Naive thymus-derived CD8-positive, alpha-beta T cell (primary cell): ENCODE results near the gene FCHSD1. TPM values are rescaled to one million over a fixed set of nuclear protein-coding genes. Genes with fewer than 3 reads are reported as not detected.

Experiments used
- ATAC-seq, 2 donors: fragments of 150-1000 bp; cut with Tn5 transposase in 1 of 2; sonication (Bioruptor Pico), chemical (Tn5 transposase) in 1 of 2; 1 replicate in 1 of 2; 2 replicates in 1 of 2; pipeline ENCODE4 v1.10.0; 2021; ENCODE audit warnings: mild to moderate bottlenecking in 2 of 2, moderate library complexity in 2 of 2
- POLR2A ChIA-PET: fragments of 350-600 bp; sonication (Branson Sonifier 250); formaldehyde crosslinking; loops from one replicate; lab custom pipeline; 2021; ENCODE audit warnings: antibody characterized with exemption; lab: Charles Lee
- DNase-seq, 10 donors: peaks; one replicate each; pipeline versions ENCODE4 v3.0.0 to v3.0.0-alpha.2; 2020 to 2022
- H3K27ac Mint-ChIP-seq, 10 donors: one replicate each; pipeline ENCODE4 v1.8.0; 2020 to 2022; ENCODE audit warnings: mild to moderate bottlenecking in 10 of 10, mixed read lengths in 10 of 10, moderate library complexity in 4 of 10, inconsistent platforms in 1 of 10
- H3K27me3 Mint-ChIP-seq, 5 donors: one replicate each; pipeline ENCODE4 v1.8.0; 2021 to 2022; ENCODE audit warnings: mixed read lengths in 5 of 5
- H3K36me3 Mint-ChIP-seq, 3 donors: one replicate each; pipeline ENCODE4 v1.8.0; 2020 to 2022; ENCODE audit warnings: mixed read lengths in 3 of 3, mild to moderate bottlenecking in 2 of 3, inconsistent platforms in 1 of 3
- H3K4me1 Mint-ChIP-seq, 4 donors: one replicate each; pipeline ENCODE4 v1.8.0; 2021 to 2022; ENCODE audit warnings: mixed read lengths in 4 of 4
- H3K4me3 Mint-ChIP-seq, 10 donors: one replicate each; pipeline ENCODE4 v1.8.0; 2020 to 2022; ENCODE audit warnings: mild to moderate bottlenecking in 10 of 10, mixed read lengths in 10 of 10, moderate library complexity in 6 of 10, inconsistent platforms in 1 of 10
- H3K9me3 Mint-ChIP-seq, 9 donors: one replicate each; pipeline ENCODE4 v1.8.0; 2020 to 2022; ENCODE audit warnings: mixed read lengths in 9 of 9, mild to moderate bottlenecking in 3 of 9, inconsistent platforms in 1 of 9, moderate library complexity in 1 of 9
- polyA plus RNA-seq, 3 donors: library from polyadenylated mRNA; unstranded; fragments of 300-500 nt; fragmentation: Illumina TruSeq; gene quantifications; one replicate each; pipeline ENCODE4 v1.2.3, GENCODE V29; 2021
- total RNA-seq, 8 experiments: library from RNA in 2 of 8; stranded (reverse) in 2 of 8; gene quantifications; one replicate each; pipeline ENCODE4 v1.2.3 and lab custom pipeline; 2021 to 2026

Gene FCHSD1
- 100 to 1,000 TPM; 110 to 115 TPM for total RNA-seq
- polyA plus RNA-seq, result 1 to 10 TPM; 8.8 to 9.4 (median 9.3) TPM
- 65.3 to 161 (median 154) reads per million in 6 experiments for total RNA-seq (lab: John Stamatoyannopoulos, UW)

DNA sequence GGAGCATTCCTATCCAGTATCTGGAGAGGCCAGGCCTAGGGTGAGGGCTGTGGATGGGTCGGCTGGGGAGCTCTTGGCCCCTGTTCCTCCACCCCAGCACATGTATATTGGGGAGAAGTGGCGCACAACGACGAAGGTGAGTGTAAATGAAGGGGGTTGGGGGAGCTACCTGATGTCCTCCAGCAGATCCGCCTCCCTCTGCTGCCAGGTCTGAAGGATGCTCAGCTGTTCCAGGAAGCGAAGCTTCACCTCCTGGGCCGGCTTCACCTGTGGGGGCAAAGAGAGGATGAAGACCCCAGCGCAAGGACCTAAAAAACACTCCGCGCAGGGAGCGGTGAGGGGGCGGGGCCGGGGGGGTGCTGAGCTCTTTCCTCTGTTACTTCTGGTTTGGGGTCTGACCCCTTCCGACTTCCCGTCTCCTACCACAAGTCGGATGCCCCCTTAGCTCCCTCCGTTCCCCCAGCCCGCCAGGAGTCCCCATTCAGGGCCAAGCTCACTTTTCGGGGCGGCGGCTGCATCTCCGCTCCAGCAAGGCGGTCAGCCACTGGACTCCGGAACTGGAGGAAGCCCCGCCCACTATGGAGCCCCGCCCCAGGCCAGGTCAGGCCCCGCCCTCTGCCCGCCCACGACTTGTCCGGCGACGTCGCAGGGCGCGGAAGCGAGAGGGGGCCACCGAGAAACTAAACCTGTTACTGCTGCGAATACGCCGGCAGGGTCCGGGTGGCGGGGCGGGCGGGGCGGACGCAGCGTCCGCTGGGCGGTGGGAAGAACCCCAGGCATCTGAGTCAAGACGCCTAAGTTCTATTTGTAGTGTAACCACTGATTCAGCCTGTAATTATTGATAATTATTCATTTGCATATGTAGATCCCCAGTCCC lies at the start of gene FCHSD1:
TSS of gene FCHSD1 (minus strand) at position 568 of the 877 bp plus-strand sequence. CDS start at position 518, 50 bp downstream.
- POLR2A ChIA-PET, result interaction anchor here (0.7 to 7.7 kb wide), 14 partner anchors 9 to 492 kb away, joined by 3 to 107 read pairs (median 6); partner anchors contain the start of genes ARAP3, DELE1, DIAPH1 and HDAC3
- H3K4me1 Mint-ChIP-seq, result peaks cover 37 to 56% (median 44%) of the 10 kb centered on the region in 4 donors
- DNase-seq, result peak; percentile 57 to 89 (median 80)

DNA sequence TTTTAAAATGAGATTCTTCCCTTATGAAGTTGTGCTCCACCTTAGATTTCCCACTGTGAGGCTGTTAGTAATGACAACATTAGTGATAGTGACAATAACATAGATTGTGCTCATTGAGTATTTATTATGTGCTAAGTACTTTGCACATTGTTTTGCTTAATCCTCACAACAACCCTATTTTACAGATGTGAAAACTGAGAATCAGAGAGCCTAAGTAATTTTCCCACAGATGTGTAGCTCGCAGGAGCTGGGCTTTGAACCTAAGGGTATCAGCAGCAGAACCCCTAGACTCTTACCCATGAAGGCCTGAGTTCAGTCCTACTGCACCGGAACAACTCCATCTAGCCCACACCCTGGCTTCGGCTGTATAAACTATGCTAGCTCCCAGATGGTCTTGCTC lies 46.4 kb upstream of the FCHSD1 start:
- DNase-seq (no peak), ATAC-seq (no peak)
- no peaks in the 10 kb centered on the region for H3K36me3 Mint-ChIP-seq

More for the DNA sequence above, at the start of gene FCHSD1:
- peak within 1 kb of the TSS; percentile 79 to 98 (median 94) for H3K27ac Mint-ChIP-seq
- peaks cover 0 to 5% (median 0%) of the 10 kb centered on the region in 5 donors for H3K27me3 Mint-ChIP-seq
- ATAC-seq, result peak; percentile 87 to 95
- no peaks in the 10 kb centered on the region for H3K9me3 Mint-ChIP-seq
- peak within 1 kb of the TSS; percentile 67 to 97 (median 92) for H3K4me3 Mint-ChIP-seq
- H3K36me3 Mint-ChIP-seq, result peaks cover 0 to 31% (median 0%) of the 10 kb centered on the region in 3 donors

DNA sequence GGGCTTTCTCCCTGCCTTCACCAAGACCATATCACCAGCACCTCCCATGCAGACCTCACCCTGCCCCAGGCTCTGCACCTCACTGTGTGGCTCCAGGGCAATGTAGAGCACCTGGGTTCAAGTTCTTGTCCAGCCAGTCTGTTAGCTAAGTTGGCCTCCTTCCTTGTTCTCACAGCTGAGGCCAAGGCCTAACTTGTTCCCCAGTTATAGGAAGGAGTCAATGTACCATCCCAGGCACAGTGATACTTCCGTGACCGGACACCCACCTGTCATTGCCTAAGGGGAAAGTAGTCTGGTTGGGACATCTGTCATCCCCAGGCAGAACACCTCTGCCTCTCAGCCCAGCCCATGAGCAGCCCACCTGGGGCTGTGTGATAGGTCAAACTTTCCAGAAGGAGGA lies 45.2 kb upstream of the FCHSD1 start:
- Mint-ChIP-seq H3K27me3 (peaks cover 20 to 78% (median 44%) of the 10 kb centered on the region in 5 donors), H3K27ac (no peak overlapping the region), H3K36me3 (no peaks in the 10 kb centered on the region), H3K4me3 (no peak overlapping the region), H3K9me3 (no peaks in the 10 kb centered on the region), H3K4me1 (peaks cover 12 to 28% (median 24%) of the 10 kb centered on the region in 4 donors)
- POLR2A ChIA-PET, result interaction anchor here (0.9 to 1.2 kb wide), 2 partner anchors 16 to 264 kb away, joined by 3 read pairs; no protein-coding TSS in a partner anchor
- no peak for DNase-seq
- no peak for ATAC-seq

More for the DNA sequence above, 46.4 kb upstream of the FCHSD1 start:
- Mint-ChIP-seq H3K27me3 (peaks cover 22 to 68% (median 44%) of the 10 kb centered on the region in 5 donors), H3K27ac (peak overlapping the region in 1 of 10 donors; percentile 29), H3K4me1 (peaks cover 10 to 26% (median 24%) of the 10 kb centered on the region in 4 donors), H3K4me3 (no peak overlapping the region), H3K9me3 (no peaks in the 10 kb centered on the region)
- POLR2A ChIA-PET, result no interaction called here

DNA sequence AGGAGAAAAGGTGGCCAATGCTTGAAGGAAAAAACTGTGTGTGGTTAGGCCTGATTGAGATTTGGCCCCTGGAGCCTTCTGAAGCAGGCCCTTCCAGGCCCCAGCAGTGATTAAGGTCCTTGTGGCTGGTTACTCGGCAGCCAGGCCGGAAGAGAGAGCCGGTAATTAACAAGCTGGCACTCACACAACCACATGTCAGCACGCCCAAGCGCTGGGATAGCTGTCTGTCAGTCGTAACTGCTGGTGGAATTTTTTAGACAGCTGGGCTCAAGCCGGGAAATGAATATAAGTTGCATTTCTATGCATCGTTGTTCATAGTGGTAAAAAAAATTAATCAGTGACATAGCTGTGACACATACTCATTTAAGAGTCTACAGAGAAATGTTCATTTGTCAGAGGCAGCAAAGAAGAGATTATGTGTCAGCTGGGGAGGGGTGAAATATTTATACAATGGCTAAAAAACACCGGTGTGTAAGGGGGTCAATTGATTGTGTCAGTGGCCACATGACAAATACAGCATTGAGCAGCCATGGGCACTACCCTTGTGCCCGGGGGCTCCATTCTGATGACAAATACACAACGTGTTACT lies 44.5 kb upstream of the FCHSD1 start:
- H3K27me3 Mint-ChIP-seq, result peaks cover 20 to 78% (median 41%) of the 10 kb centered on the region in 5 donors
- DNase-seq (no peak), ATAC-seq (no peak)
- H3K36me3 Mint-ChIP-seq, result no peaks in the 10 kb centered on the region
- H3K27ac Mint-ChIP-seq, result no peak overlapping the region
- peaks cover 11 to 22% (median 20%) of the 10 kb centered on the region in 4 donors for H3K4me1 Mint-ChIP-seq
- H3K4me3 Mint-ChIP-seq, result no peak overlapping the region
- H3K9me3 Mint-ChIP-seq, result no peaks in the 10 kb centered on the region
- POLR2A ChIA-PET, result interaction anchor here (1.2 to 1.3 kb wide), 2 partner anchors 13 to 265 kb away, joined by 3 to 9 read pairs; no protein-coding TSS in a partner anchor

DNA sequence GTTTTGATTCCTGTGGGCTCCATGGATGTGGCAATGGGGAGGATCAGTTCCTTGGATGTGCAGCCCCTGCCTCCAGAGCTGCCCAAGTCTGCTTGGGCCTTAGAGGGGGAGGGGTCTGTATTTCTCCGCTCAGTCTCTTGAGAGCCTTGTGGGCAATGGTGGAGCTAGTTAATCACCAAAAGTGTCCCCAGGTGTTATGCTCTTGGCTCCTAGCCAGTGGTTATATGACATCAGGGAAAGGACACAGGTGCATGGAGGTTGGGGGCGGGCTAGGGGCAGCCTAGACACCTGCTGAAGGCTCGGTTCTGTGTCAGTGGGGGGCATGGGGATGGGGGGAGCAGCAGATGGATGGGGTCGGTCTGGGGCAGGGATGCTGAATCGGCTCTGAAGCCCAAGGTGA lies 43.3 kb upstream of the FCHSD1 start:
- POLR2A ChIA-PET, result interaction anchor here (1.3 to 3.8 kb wide), 3 partner anchors 11 to 266 kb away, joined by 5 to 29 read pairs (median 9); partner anchors contain the start of gene PCDH1
- Mint-ChIP-seq H3K9me3 (no peaks in the 10 kb centered on the region), H3K27me3 (peaks cover 15 to 67% (median 30%) of the 10 kb centered on the region in 5 donors), H3K4me3 (no peak overlapping the region), H3K36me3 (no peaks in the 10 kb centered on the region), H3K27ac (no peak overlapping the region), H3K4me1 (peaks cover 10 to 22% (median 19%) of the 10 kb centered on the region in 4 donors)
- ATAC-seq, result no peak
- no peak for DNase-seq

DNA sequence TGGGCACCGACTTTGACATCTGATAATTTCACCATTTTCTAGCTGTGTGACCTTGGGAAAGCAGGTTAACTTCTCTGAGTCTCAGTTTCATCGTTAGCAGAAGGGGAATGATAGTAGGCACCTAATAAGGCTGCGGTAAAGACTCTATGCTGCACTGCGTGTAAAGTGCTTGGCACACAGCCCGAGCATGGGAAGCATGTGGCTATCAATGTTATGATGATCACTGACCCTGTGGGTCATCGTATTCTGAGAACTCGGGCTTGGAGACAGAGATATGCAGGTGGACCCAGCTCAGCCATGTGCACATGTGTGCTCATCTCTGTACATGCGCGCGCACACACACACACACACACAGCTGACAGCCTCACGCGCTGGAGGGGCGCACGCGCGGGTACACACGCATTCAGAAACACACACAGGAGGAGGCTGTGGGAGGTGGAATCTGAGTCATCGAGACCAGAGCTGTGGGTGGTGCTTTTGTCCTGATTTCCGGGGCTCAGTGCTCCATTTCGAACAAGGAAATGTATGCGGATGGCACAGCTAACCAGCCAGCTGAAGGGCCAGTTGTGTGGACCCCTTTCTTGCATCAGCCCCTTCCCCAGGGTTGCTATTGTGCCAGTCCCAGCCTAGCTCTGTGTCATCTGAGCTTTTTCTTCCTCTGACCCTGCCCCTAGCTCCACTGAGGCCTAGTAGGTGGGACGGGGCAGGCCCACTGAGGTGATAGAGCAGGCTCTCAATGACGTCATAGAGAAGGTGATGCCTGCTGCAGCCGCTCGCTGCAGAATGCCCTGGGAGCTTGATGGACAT lies 41.9 kb upstream of the FCHSD1 start:
- peaks cover 7 to 54% (median 21%) of the 10 kb centered on the region in 5 donors for H3K27me3 Mint-ChIP-seq
- H3K4me1 Mint-ChIP-seq, result peaks cover 10 to 20% (median 19%) of the 10 kb centered on the region in 4 donors
- POLR2A ChIA-PET, result interaction anchor here (0.6 to 3.8 kb wide), 10 partner anchors 10 to 546 kb away, joined by 3 to 29 read pairs (median 5); partner anchors contain the start of gene PCDH1
- H3K27ac Mint-ChIP-seq, result peak overlapping the region in 8 of 10 donors; percentile 18 to 77 (median 51)
- no peaks in the 10 kb centered on the region for H3K9me3 Mint-ChIP-seq
- H3K36me3 Mint-ChIP-seq, result no peaks in the 10 kb centered on the region
- DNase-seq (peak in 3 of 10 donors; percentile 26 to 71 (median 40)), ATAC-seq (peak; percentile 52 to 59)
- H3K4me3 Mint-ChIP-seq, result peak overlapping the region in 6 of 10 donors; percentile 37 to 80 (median 73)

DNA sequence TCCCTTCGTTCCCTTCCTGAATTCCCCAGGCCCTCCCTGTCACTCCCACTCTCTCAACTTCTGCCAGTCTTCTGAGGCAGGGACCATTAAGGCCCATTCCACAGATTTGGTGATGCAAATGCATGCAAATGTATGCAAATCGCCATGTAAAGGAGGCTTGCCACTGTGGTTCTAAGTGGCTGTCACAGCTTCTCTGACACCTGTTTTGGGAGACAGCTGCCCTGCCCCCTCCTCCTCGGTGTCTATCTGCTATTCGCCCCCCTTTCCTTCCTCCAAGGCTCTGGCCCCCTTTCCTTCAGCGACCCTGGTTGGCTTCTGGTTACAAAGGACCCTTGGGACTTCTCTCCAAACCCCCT lies 41.3 kb upstream of the FCHSD1 start:
- Mint-ChIP-seq H3K36me3 (no peaks in the 10 kb centered on the region), H3K27ac (peak overlapping the region in 4 of 10 donors; percentile 14 to 72 (median 56)), H3K9me3 (no peaks in the 10 kb centered on the region), H3K27me3 (peaks cover 7 to 48% (median 18%) of the 10 kb centered on the region in 5 donors), H3K4me3 (peak overlapping the region in 9 of 10 donors; percentile 43 to 80 (median 66)), H3K4me1 (peaks cover 10 to 20% (median 19%) of the 10 kb centered on the region in 4 donors)
- POLR2A ChIA-PET, result interaction anchor here (0.6 to 3.8 kb wide), 11 partner anchors 9 to 327 kb away, joined by 3 to 29 read pairs (median 5); partner anchors contain the start of genes DELE1, GNPDA1 and PCDH1
- DNase-seq (no peak), ATAC-seq (peak in 1 of 2 donors; percentile 17)

DNA sequence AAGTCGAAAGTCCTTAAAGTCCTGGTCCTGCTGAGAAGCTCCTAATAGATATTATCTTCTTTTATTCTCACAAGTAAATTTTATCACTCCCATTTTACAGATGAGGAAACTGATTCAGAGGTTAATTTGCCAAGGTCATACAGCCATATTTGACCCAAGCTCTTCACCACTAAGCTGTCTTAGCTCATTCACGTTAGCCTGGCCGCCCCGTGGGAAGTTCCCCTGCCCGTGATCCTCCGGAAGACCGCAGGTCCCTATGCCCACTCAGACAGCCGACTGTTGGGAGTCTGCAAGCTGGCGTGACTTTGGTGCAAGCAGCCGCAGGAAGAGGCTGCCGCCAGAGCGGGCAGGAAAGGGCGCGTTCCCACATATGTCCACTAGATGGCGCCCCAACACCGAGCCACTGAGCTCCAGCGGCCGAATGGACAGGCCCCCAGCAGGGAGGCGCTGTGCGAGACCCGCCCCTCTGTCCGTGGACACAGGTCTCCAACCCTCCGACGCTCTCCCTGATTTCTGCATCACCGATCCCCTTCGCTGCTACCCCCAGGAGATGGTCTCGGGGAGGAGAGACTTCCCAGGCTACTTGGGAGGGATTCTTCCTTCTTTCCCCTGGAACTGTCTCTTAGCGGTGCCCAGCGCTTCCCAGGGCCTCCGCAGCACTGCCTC lies 40.8 kb upstream of the FCHSD1 start:
- ATAC-seq, result peak; percentile 90 to 96
- H3K27me3 Mint-ChIP-seq, result peaks cover 4 to 43% (median 14%) of the 10 kb centered on the region in 5 donors

DNA sequence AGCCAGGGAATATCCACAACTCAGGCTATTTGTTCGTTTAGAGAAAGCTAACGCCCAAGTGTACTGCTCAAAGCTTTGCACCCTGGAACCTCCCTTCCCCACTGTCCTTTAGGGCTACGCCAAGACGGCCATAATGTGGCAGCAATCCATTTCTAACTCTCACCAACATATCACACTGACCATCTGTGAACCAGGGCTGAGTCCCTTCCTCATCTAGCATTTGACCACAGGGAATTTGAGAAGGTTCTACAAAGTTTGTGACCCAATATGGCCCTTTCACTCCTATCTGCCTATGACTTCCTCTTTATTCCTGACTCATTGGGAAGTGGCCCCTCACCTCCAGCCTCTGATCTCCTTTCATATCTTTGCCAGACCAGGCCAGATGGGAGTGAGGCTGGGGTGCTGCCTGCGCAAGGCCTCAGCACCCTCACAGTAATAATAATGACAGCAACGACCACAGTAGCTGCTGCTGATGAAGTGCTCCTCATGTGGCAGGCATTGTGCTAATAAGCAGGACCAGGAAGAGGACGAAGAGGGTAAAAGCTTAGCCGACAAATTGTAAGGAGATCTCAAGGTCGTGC lies 40.2 kb upstream of the FCHSD1 start:
- H3K27ac Mint-ChIP-seq, result peak overlapping the region in 1 of 10 donors; percentile 17
- no peak overlapping the region for H3K4me3 Mint-ChIP-seq
- POLR2A ChIA-PET, result interaction anchor here (0.6 to 3.8 kb wide), 12 partner anchors 8 to 416 kb away, joined by 3 to 29 read pairs (median 4); partner anchors contain the start of genes DELE1, GNPDA1 and PCDH1

More for the DNA sequence above, 40.8 kb upstream of the FCHSD1 start:
- peak; percentile 65 to 89 (median 80) for DNase-seq
- peaks cover 10 to 20% (median 19%) of the 10 kb centered on the region in 4 donors for H3K4me1 Mint-ChIP-seq
- H3K4me3 Mint-ChIP-seq, result peak overlapping the region in 8 of 10 donors; percentile 63 to 80 (median 69)
- no peaks in the 10 kb centered on the region for H3K9me3 Mint-ChIP-seq
- H3K27ac Mint-ChIP-seq, result peak overlapping the region in 4 of 10 donors; percentile 9 to 72 (median 56)
- POLR2A ChIA-PET, result interaction anchor here (0.6 to 3.8 kb wide), 12 partner anchors 9 to 415 kb away, joined by 3 to 29 read pairs (median 4); partner anchors contain the start of genes DELE1, GNPDA1 and PCDH1
- no peaks in the 10 kb centered on the region for H3K36me3 Mint-ChIP-seq

DNA sequence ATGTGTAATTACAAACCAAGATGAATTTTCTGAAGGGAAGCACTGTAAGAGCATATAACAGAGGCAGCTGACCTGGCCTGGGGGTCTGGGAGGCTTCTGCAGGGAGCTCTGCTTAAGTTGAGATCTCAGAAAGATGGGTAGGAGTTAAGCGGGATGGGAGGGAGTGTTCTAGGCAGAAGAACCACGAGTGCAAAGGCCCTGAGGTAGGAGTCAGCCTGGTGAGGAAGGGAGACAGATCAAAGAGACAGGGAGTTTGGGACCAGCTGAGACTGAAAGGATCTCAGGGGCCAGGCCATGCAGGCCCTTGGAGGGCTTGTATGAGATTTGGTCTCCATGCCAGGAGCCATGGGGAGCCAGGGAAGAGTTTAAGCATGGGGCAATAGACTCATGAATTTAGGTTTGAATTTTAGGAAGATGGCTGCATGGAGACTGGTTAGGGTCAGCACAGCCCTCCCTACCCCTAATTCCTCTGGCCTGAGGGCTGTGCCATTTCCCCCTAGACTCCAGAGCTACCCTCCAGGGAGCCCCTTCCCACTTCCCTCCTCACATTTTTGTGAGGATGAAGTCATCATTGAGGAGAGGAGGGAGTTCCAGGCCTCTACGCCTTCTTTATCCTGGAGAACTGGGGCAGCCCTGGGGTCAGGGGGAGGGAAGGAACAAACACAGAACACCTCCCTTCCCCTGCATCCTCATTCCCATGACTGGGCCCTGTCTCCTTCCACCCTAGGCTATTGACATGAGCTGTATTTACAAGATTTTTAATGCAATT lies 35.6 kb upstream of the FCHSD1 start:
- no peak overlapping the region for H3K4me3 Mint-ChIP-seq
- no peak for DNase-seq
- no peak for ATAC-seq
- H3K36me3 Mint-ChIP-seq, result no peaks in the 10 kb centered on the region
- H3K27me3 Mint-ChIP-seq, result peaks cover 0 to 3% (median 0%) of the 10 kb centered on the region in 5 donors
- peak overlapping the region in 2 of 10 donors; percentile 37 to 77 for H3K27ac Mint-ChIP-seq
- peaks cover 9 to 32% (median 20%) of the 10 kb centered on the region in 4 donors for H3K4me1 Mint-ChIP-seq
- H3K9me3 Mint-ChIP-seq, result no peaks in the 10 kb centered on the region
- POLR2A ChIA-PET, result no interaction called here

More for the DNA sequence above, 40.2 kb upstream of the FCHSD1 start:
- no peak for DNase-seq
- no peak for ATAC-seq
- Mint-ChIP-seq H3K4me1 (peaks cover 10 to 20% (median 19%) of the 10 kb centered on the region in 4 donors), H3K9me3 (no peaks in the 10 kb centered on the region), H3K36me3 (no peaks in the 10 kb centered on the region), H3K27me3 (peaks cover 0 to 36% (median 8%) of the 10 kb centered on the region in 5 donors)
